HEK293 (cell line): ENCODE data around the gene SOX30.

Source experiments
- CTCF ChIA-PET: fragments of 350-600 bp; formaldehyde crosslinking; extraction: SDS; loops from one replicate; lab custom pipeline; 2021; ENCODE audit warnings: antibody characterized with exemption; lab: Yijun Ruan, JAX
- POLR2A ChIA-PET: fragments of 300-600 bp; formaldehyde crosslinking; extraction: SDS; loops from one replicate; lab custom pipeline; 2020; ENCODE audit warnings: antibody characterized with exemption, inconsistent platforms; lab: Yijun Ruan, JAX
- H3K27ac ChIP-seq: fragments of 200-500 bp; sonication (Bioruptor generic); 2 replicates; pipeline ENCODE4 v1.5.1; 2014; ENCODE audit warnings: low read depth, low read length, control low read depth, inconsistent platforms; ENCODE audit errors: extremely low read depth
- H3K36me3 ChIP-seq, 2 experiments: fragments of 200-500 bp in 1 of 2; sonication (Bioruptor generic) in 1 of 2; 1 replicate in 1 of 2; 2 replicates in 1 of 2; pipeline ENCODE4 v1.5.1; 2014 to 2017; ENCODE audit warnings: inconsistent platforms in 2 of 2, low read length in 2 of 2; ENCODE audit not compliant: control insufficient read depth in 2 of 2, insufficient read depth in 1 of 2
- H3K4me1 ChIP-seq: fragments of 200-500 bp; sonication (Bioruptor generic); 2 replicates; pipeline ENCODE4 v1.5.1; 2014; ENCODE audit warnings: mild to moderate bottlenecking, low read length, inconsistent platforms; ENCODE audit not compliant: control insufficient read depth, insufficient read depth
- H3K4me3 ChIP-seq: 2 replicates; pipeline ENCODE4 v1.5.1; 2011; ENCODE audit warnings: low read depth, mild to moderate bottlenecking, control low read depth, low read length, moderate library complexity
- H3K9me3 ChIP-seq: fragments of 200-500 bp; sonication (Bioruptor generic); 2 replicates; pipeline ENCODE4 v1.5.1; 2014; ENCODE audit warnings: low read depth, low read length, inconsistent platforms; ENCODE audit not compliant: control insufficient read depth, insufficient read depth
- GFI1B ChIP-seq: fragments of 450-650 bp; formaldehyde crosslinking; IDR thresholded peaks from 2 replicates; pipeline ENCODE4 v1.5.1; 2016; ENCODE audit warnings: missing biosample characterization, missing genetic modification characterization
- SCRT1 ChIP-seq: fragments of 450-650 bp; formaldehyde crosslinking; IDR thresholded peaks from 2 replicates; pipeline ENCODE4 v1.5.1; 2016; ENCODE audit warnings: missing biosample characterization, missing genetic modification characterization, borderline replicate concordance
- ZFP37 ChIP-seq: fragments of 450-650 bp; formaldehyde crosslinking; IDR thresholded peaks from 2 replicates; pipeline ENCODE4 v1.5.1; 2016; ENCODE audit warnings: missing biosample characterization, missing genetic modification characterization
- ZIC2 ChIP-seq: fragments of 450-650 bp; formaldehyde crosslinking; IDR thresholded peaks from 2 replicates; pipeline ENCODE4 v1.5.1; 2016; ENCODE audit warnings: missing biosample characterization, missing genetic modification characterization
- ZNF10 ChIP-seq: fragments of 450-650 bp; formaldehyde crosslinking; IDR thresholded peaks from 2 replicates; pipeline ENCODE4 v1.5.1; 2017; ENCODE audit warnings: missing biosample characterization, missing genetic modification characterization
- ZNF174 ChIP-seq: fragments of 450-650 bp; formaldehyde crosslinking; IDR thresholded peaks from 2 replicates; pipeline ENCODE4 v1.5.0; 2017; ENCODE audit warnings: missing biosample characterization, mild to moderate bottlenecking, missing genetic modification characterization
- ZNF175 ChIP-seq: fragments of 450-650 bp; formaldehyde crosslinking; IDR thresholded peaks from 2 replicates; pipeline ENCODE4 v1.5.1; 2016; ENCODE audit warnings: missing biosample characterization, missing genetic modification characterization
- ZNF433 ChIP-seq: fragments of 450-650 bp; formaldehyde crosslinking; IDR thresholded peaks from 2 replicates; pipeline ENCODE4 v1.5.1; 2016; ENCODE audit warnings: missing biosample characterization, missing genetic modification characterization, low read depth
- ZNF48 ChIP-seq: fragments of 450-650 bp; formaldehyde crosslinking; IDR thresholded peaks from 2 replicates; pipeline ENCODE4 v1.5.1; 2016; ENCODE audit warnings: missing biosample characterization, missing genetic modification characterization
- ZNF518A ChIP-seq: fragments of 450-650 bp; formaldehyde crosslinking; conservative IDR thresholded peaks from 2 replicates; pipeline ENCODE4 v1.5.1; 2016; ENCODE audit warnings: low read depth, missing biosample characterization, missing genetic modification characterization
- ZNF549 ChIP-seq: fragments of 450-650 bp; IDR thresholded peaks from 2 replicates; pipeline ENCODE4 v1.5.1; 2018; ENCODE audit warnings: missing biosample characterization, missing genetic modification characterization, mild to moderate bottlenecking, inconsistent platforms, moderate library complexity
- ZNF623 ChIP-seq: fragments of 450-650 bp; formaldehyde crosslinking; IDR thresholded peaks from 2 replicates; pipeline ENCODE4 v1.5.1; 2016; ENCODE audit warnings: missing biosample characterization, missing genetic modification characterization
- ZNF658 ChIP-seq: fragments of 450-650 bp; formaldehyde crosslinking; IDR thresholded peaks from 2 replicates; pipeline ENCODE4; 2016; ENCODE audit warnings: missing biosample characterization, missing genetic modification characterization
- ZNF777 ChIP-seq: fragments of 450-650 bp; formaldehyde crosslinking; IDR thresholded peaks from 2 replicates; pipeline ENCODE4 v1.5.1; 2017; ENCODE audit warnings: missing biosample characterization, missing genetic modification characterization, borderline replicate concordance
- ZNF830 ChIP-seq: fragments of 450-650 bp; IDR thresholded peaks from 2 replicates; pipeline ENCODE4 v1.5.0; 2018; ENCODE audit warnings: missing biosample characterization, missing genetic modification characterization, low read depth, mild to moderate bottlenecking, moderate library complexity
- ZSCAN18 ChIP-seq: fragments of 450-650 bp; formaldehyde crosslinking; IDR thresholded peaks from 2 replicates; pipeline ENCODE4 v1.5.1; 2016; ENCODE audit warnings: missing biosample characterization, missing genetic modification characterization
- TF ChIP-seq, protein P1 (sequence below): fragments of 450-650 bp; formaldehyde crosslinking; IDR thresholded peaks from 2 replicates; pipeline ENCODE4 v1.5.1; 2016; ENCODE audit warnings: missing biosample characterization, missing genetic modification characterization, borderline replicate concordance

The SOX30 gene

GRCh38 chr5:157690690-157691433 is 38.6 kb upstream of the SOX30 start:
- POLR2A ChIA-PET, result no interaction called here
- Histone ChIP-seq H3K27ac (no peak overlapping the region), H3K4me3 (no peak overlapping the region)
- TF ChIP-seq ZNF658 (tag by site-specific recombination), result no peak
- no peak for TF ChIP-seq ZNF549 (tag by site-specific recombination)
- TF ChIP-seq ZNF518A (tag by site-specific recombination), result no peak
- TF ChIP-seq ZNF174, result no peak
- no peak for TF ChIP-seq ZNF10 (tag by site-specific recombination)
- TF ChIP-seq ZNF175 (tag by site-specific recombination), result no peak
- TF ChIP-seq ZNF830 (tag by site-specific recombination), result no peak
- TF ChIP-seq, protein P1, sequence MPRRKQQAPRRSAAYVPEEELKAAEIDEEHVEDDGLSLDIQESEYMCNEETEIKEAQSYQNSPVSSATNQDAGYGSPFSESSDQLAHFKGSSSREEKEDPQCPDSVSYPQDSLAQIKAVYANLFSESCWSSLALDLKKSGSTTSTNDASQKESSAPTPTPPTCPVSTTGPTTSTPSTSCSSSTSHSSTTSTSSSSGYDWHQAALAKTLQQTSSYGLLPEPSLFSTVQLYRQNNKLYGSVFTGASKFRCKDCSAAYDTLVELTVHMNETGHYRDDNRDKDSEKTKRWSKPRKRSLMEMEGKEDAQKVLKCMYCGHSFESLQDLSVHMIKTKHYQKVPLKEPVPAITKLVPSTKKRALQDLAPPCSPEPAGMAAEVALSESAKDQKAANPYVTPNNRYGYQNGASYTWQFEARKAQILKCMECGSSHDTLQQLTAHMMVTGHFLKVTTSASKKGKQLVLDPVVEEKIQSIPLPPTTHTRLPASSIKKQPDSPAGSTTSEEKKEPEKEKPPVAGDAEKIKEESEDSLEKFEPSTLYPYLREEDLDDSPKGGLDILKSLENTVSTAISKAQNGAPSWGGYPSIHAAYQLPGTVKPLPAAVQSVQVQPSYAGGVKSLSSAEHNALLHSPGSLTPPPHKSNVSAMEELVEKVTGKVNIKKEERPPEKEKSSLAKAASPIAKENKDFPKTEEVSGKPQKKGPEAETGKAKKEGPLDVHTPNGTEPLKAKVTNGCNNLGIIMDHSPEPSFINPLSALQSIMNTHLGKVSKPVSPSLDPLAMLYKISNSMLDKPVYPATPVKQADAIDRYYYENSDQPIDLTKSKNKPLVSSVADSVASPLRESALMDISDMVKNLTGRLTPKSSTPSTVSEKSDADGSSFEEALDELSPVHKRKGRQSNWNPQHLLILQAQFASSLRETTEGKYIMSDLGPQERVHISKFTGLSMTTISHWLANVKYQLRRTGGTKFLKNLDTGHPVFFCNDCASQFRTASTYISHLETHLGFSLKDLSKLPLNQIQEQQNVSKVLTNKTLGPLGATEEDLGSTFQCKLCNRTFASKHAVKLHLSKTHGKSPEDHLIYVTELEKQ (tag by site-specific recombination), result no peak
- no peak for TF ChIP-seq ZSCAN18 (tag by site-specific recombination)
- TF ChIP-seq ZNF623 (tag by site-specific recombination), result no peak
- no peak for TF ChIP-seq GFI1B (tag by site-specific recombination)
- TF ChIP-seq ZNF48 (tag by site-specific recombination), result no peak
- no peak for TF ChIP-seq ZNF433 (tag by site-specific recombination)
- no peak for TF ChIP-seq ZNF777
- no peak for TF ChIP-seq ZIC2 (tag by site-specific recombination)
- no peak for TF ChIP-seq ZFP37 (tag by site-specific recombination)
- TF ChIP-seq SCRT1 (tag by site-specific recombination), result no peak
- TF ChIP-seq, all 188 proteins: peak for 0
- no peaks in the 10 kb centered on the region for H3K9me3 ChIP-seq
- H3K36me3 ChIP-seq, result no peaks in the 10 kb centered on the region
- CTCF ChIA-PET, result interaction anchor here (0.7 to 1.3 kb wide), 2 partner anchors 20 to 28 kb away, joined by 3 to 6 read pairs; no protein-coding TSS in a partner anchor
- H3K4me1 ChIP-seq, result no peaks in the 10 kb centered on the region
